GM19023 (cell line): ENCODE measurements around the gene TMPRSS7.

Experiments used
- ATAC-seq: cut with Tn5 transposase; IDR thresholded peaks from one replicate; pipeline ENCODE4 v1.9.1; 2021; ENCODE audit warnings: mild to moderate bottlenecking, moderate library complexity; ENCODE audit not compliant: unreplicated experiment

TMPRSS7 gene

GRCh38 chr3:112034436-112034835, at the start of gene TMPRSS7:
Gene TMPRSS7, plus strand, starts transcription at chr3:112034736. Its CDS starts 110 bp downstream, at chr3:112034846.
- ATAC-seq = no peak

DNA sequence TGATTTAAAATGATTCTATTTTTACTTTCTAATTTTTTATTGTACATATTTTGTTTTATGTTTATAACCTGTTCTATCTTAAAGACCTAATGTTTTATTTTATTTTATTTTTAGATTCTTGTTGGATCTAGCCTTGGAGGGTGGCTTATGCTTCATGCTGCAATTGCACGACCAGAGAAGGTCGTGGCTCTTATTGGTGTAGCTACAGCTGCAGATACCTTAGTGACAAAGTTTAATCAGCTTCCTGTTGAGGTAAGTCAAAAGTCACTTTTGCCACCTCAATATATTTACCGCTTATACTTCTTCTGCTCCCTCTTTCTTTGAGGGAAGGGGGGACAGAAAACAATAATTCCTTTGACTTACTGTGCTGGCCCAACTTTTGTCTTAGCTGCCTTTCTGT, 47.7 kb upstream of the TMPRSS7 start:
- no peak for ATAC-seq

DNA sequence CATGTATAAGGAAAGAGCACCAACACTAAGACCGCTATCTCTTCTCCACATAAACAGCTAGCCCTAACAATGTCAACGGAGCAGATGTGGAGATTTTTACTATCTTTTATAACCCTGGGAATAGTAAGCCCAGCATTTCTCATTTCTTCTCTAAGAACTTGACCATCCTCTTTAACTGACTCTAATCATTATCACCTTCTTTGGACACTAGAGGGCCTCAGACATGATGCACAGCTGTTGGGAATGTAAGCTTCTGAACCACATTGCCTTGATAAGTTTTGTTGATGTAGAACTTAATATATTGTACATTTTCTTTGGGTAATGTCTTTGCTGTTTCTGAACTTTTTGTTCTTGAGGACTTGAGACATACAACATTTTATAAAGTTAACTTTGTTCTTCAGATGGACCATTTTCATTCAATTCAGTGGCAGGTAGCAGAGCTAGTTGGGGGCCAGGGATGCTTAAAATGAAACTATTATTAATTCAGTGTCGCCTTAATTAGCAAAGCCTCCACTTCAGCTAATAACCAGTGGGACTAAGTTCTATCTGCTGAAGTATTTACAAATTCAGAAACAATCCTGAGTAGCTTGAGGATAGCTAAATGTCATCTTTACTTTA, 45.4 kb upstream of the TMPRSS7 start:
- peak; percentile 96 for ATAC-seq

- ATAC-seq = no peak
Measured at GRCh38 chr3:111993038-111993437, 41.5 kb upstream of the TMPRSS7 start.

DNA sequence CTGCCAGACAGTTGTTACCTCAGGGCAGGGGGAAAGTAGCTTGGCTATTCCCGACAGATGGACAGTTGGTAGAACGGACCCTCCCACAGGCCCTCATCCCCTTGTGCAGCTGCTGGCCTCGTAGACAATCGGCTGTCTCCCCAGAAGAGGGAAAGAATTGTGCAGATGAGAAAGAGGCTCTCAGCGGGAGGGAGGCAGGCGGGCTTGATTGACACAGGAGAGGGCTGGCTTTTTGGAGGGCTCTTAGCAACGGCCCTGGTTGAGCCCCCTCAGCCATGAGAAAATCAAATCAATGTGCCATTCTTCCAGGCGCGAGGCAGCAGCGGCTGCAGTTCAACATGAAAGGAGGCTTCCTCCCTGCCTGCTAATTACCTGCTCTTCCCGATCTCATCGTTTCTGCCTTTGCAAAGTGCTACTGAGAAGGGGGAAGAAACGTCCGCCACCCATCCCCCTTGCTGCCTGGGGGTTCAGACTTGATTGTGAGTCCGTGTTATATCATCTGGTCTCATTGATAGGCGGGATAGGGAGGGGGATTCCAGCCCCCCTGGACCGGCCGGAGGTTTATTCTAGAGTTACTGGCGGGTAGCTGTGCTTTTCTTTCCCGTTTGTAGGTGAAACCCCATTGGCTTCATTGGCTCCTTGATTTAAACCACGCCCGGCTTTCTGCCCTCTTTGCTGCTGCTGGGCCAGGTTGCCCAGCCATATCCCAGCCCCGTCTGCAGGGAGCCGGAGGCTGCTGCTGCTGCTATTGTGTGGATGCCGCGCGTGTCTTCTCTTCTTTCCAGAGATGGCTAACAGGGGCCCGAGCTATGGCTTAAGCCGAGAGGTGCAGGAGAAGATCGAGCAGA, 35.7 kb upstream of the TMPRSS7 start, which contains the start of gene TAGLN3:
TAGLN3 (plus strand) TSS at position 287 of the 848 bp plus-strand sequence; CDS start at position 788, 501 bp downstream.
- ATAC-seq = peak; percentile 50

DNA sequence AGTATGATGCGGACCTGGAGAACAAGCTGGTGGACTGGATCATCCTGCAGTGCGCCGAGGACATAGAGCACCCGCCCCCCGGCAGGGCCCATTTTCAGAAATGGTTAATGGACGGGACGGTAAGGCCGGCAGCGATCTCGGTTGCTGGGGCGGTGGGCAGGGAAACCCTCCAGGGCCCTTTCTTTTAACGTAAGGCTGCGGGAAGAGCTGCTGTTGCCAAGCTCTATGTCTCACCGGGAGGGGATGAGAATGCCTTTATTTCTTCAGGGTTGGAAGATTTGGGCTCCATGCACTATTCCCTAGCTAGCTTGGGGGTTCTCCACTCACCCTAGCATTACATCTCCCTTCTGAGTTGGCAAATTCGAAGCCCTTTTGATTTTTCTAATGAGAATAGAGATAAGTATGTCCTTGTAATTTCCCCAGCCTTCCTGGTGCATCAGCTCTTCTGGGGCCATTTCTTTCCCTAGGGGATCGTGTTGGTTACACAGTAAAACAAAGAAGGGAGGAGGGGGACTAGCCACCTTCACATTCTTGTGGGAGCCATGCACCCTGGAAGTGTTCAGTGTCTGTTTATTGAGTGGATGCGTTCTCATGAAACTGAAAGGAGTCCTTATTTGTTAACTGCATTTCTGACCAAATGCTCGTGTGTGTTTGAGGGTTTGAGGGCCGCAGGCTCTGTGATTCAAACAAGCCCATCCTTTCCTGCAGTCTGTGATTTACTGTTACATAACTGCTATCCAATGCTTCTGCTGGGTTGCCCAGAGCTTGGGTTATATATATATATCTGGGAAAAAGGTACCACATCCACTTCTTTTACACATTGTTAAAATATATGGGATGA, 34.8 kb upstream of the TMPRSS7 start:
- peak; percentile 9 for ATAC-seq

GRCh38 chr3:112000367-112000771, 34.2 kb upstream of the TMPRSS7 start:
- no peak for ATAC-seq

DNA sequence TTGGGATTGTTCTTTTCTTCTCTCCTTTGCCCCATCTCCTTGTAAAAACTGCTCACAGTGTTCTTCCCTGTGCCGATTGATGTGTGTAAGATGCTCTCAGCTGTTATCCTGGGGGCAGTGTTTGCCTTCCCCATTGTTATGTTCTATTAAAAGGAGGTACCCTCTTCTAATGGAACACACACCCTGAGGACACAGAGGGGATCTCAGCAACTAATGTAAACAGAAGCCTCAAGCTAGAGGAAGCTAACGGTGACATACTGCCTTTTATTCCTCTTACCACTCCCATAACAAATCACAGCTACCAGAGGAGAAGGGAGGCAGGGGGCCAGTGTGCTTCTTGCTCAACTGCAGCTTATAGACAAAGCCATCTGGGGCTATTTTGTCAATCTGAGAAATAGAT, 33.6 kb upstream of the TMPRSS7 start:
- no peak for ATAC-seq

GRCh38 chr3:112001526-112001925, 33.0 kb upstream of the TMPRSS7 start:
- no peak for ATAC-seq

DNA sequence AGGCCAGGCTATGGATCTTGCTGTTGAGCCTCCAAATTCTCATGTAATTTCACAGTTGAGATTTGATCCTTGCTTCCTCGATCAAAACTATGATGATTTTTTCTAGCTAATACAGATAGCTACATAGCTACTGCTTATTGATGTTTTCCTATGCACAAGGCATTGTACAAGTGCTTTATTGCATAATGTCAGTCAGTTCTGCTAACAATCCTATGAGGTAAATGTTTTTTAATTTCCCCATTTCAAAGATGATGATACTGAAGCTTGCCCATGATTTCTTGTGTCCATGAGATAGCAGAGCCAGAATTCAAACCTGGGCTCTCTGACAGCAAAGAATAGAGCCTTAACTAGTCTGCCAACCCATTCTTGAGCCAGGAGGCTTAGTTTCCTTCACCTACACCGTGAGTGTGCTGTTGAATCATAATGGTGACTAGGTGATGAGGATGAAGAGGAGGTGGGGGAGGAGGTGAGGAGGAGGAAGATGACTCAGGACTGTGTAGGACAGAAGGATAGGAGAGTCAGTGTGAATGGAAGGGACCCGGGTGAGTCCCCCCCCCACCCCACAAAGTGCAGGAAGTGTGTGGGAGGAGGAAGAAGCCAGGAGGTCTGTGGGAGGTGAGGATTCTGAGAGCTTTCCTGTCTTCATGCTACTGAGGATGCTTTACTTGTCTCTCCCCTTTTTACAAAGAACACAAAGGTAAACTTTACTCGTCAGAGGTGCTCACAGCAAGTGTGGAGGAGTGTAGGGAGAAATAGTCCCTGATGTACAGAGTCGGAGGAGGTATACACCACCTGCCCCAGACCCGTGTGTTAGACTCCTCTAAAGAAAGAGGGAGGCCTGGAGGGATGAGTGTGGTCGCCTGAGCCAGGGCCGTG, 32.2 kb upstream of the TMPRSS7 start:
- ATAC-seq = no peak

DNA sequence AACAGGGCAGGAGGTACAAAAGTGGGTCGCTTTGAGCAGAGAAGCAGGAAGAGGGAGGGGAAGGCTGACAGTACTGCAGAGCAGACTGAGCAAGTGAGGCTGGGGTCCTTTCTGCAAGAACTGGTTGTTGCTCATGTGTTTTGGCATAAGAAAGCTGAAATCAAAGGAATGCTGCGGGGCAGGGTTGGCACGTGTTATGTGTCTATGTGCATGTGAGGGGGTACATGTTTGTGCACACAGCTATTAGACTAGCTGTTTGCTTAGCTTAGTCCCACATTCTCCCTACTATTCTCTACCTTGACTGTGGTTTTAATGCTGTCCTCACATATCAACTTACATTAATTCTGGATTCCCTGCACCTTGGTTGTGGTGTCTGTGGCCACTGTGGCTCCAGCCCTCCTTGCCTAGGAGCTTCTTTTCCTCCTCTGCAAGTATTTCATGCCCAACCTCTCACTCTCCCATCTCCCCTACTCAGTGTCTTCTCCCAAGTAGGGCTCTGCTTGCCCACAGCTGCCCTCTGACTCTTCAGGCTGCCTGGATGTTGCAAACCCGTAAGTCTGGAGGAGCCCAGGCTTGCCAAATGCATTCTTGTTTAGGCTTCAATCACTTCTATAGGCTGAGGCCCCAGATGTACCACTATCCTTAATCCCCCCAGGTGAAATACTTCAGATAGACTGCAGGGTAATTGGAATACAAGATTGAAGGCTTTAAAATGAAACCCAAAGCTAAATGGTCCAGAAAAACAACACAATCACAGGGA, 31.0 kb upstream of the TMPRSS7 start:
- no peak for ATAC-seq

DNA sequence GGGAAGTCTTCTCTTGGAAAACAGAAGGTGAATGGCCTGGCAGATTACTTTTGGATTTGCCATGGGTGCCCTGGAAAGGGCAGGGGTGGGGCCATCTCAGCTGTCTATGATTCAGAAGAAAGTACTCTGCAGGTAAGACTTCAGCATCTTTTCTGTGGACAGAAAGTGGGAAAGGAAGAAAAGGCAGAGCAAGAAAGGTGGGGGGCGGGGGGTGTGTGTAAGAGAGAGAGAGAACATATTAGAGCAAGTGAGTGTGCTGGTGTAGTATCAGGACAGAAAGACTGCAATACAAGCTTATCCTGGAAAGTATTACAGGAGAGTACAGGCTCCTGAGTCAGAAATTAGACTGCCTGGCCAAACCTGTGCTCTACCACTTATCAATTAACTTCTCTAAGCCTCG, 30.3 kb upstream of the TMPRSS7 start:
- no peak for ATAC-seq

GRCh38 chr3:112004669-112005068, 29.9 kb upstream of the TMPRSS7 start:
- no peak for ATAC-seq

GRCh38 chr3:112005091-112005672, 29.4 kb upstream of the TMPRSS7 start:
- ATAC-seq = no peak

DNA sequence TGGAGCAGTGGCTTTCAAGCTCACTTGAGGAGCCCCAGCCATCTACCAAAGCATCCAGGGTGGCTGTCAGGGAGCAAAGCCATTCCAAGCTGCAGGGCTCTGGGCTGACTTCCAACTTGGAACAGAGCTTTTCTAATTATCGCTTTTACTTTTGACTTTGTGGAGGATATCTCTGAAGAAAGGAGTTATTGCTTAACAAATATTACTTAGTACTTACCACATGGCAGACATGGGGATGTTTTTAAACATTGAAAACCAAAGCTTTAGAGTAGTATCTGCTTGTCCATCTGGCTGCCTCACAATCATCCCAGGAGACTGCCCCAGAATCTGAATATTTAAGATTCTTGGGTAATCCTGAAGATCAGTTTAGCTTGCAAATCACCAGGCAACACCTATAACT, 26.9 kb upstream of the TMPRSS7 start:
- ATAC-seq = no peak

- no peak for ATAC-seq
Measured at GRCh38 chr3:112009670-112010069, 24.9 kb upstream of the TMPRSS7 start.

DNA sequence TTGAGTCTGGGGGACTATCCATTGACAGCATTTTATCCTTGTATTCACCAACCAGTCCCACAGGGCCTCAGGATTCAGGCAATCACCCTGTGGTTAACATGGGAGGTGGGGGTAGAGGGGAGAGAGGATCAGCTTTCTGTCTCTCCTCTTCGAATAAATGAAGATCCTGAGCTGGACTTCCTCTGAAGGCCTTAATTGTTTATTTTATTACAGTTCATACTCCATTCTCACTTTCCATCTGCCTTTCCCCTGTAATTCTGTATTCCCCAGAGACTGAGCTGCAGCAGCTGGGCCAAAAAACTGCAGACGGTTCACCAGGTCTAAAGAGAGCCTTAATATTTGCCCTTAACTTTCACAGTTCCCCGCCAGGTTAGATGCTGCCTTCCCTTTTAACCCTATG, 23.9 kb upstream of the TMPRSS7 start:
- no peak for ATAC-seq

DNA sequence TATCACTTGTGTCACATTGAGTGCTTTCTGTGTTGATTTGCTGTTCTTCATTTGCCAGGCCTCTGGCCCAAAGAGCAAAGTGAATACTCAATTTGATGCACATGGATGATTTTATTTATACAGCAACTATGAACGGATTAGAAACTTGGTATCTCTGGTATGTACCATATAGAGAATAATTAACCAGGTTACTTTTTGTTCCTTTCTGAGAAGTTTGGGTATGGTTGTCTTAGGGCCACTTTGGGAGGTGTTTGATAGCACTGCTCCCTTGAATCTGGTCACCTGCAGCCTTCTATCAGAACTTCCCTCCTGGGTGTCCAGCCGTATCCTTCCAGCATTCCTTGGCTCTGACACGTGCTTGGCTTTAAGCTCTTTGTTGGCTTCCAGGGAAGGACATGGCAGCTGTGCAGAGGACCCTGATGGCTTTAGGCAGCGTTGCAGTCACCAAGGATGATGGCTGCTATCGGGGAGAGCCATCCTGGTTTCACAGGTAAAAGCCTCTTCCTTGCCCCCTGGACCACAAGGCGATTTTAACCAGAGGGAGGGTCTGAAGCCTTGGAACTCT, 23.1 kb upstream of the TMPRSS7 start:
- no peak for ATAC-seq
